HUDEP-2 (cell line): ENCODE measurements around the gene LONRF2.

Experiments
- DNase-seq, 76 experiments: peaks; one replicate each; lab custom pipeline; 2025; ENCODE audit not compliant: unreplicated experiment in 76 of 76; lab: John Stamatoyannopoulos, UW

Gene LONRF2

DNA sequence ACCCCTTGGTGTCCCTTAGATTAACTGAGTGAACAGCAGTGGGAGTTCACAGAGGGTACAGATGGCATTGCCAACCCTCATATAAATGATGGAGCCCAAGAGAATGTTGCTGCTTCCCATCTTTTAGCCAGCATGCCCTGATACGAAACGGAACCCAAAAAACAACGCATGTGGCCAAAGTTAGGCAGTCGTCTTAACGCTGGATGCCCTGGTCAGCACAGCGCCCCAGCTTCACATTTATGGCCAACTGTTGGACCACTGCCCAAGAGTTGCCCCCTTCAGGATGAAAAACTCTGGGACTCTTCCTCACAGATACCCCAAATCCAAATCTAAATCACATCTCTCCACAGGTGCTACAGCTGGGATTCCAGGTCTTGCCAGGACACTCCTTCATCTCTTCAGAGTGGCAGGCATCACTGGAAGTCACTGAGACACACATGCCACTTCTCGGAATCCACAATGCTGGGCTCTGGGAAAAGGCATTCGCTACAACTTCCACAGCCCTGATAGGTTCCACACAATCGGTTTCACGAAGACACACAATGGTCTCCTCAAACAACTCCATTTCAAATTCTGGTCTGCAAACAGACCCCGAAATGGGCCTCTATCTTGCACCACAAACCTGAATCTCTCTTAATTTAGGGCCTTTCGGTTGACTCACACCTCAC is 44.6 kb downstream of the LONRF2 start:
- DNase-seq = no peak

DNA sequence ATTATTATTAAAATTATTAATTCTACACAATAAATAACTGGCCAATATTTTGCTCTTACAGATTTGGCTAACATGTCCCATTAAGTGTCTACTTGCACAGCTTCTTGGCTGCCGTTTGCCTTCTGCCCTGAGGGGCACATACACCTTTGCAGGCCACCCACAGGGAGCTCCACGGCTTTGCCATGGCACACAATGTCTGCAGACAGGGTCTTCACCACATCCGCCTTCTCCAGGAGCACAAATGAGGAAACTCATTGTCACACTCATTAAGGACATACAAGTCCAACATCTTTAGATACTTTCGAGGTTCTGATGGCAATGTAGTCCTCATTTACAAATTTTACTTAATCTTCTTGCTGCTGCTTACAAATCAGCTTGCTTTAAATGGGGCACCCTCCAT is 45.6 kb downstream of the LONRF2 start:
- no peak for DNase-seq

DNA sequence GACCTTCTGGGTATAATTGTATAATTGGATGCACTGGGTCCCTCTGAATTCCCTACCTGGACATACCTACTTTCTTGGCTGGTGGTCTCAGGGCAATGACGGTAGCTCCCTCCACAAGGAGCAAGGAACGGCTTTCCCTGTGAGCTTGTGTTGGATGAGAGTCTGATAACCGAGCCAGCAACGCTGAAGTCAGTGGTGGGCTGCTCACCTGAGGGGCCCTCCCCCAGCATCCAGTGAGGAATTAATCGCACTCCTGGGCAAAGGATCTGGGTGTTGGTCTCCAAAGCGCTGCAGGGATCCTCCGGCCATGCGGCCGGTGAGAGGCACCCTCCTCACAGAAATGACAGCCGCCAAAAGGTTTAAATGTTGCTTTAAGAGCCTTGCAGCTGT is 47.1 kb downstream of the LONRF2 start:
- DNase-seq = no peak

DNA sequence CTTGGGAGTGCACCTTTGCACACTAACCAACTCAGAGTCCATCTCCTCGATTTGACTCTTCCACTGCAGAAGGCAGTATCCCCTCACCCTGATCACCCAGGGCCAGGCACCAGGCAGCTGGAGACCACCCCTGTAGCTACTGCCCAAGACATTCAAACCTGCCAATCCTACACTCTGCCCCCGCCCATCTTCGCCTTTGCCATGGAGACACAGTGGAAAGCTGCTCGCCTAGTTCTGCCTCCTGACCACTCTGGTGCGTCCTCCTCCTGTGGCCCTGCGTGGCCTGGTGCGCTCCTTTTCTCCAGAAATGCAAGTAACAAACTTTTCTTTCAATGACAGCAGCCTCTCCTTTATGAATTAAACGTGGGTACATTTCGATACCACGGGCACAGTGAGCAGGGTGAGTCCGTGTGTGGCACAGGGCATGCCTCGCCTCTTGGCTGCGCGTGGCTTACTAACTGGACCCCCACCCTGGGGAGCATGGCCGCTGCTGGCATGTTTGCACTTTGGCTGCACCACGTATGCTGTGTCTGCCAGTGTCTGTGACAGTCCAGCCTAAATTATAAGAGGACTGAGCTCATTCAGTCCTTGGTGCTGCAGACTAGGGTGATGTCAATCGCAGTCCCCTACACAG is 47.6 kb downstream of the LONRF2 start:
- no peak for DNase-seq

- DNase-seq = no peak
These were observed 48.2 kb downstream of the LONRF2 start for GRCh38 chr2:100274076-100274475.

DNA sequence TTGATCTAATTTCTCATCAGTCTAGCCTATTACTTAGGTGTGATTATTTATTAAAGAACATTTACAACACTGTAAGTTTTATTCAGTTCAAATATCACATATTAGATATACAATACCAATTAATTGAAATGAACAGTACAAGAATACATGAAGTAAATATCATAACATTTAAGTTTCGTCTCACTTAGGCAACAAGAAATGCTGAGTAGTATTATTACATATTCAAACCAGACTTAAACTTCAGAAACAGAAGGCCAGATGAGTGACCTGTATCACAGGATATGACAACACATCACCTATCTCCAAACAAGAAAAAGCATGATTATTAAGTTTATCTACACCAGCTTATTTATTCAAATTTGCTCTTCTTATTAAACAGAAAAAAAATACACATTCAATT is 48.9 kb downstream of the LONRF2 start:
- DNase-seq = no peak

DNA sequence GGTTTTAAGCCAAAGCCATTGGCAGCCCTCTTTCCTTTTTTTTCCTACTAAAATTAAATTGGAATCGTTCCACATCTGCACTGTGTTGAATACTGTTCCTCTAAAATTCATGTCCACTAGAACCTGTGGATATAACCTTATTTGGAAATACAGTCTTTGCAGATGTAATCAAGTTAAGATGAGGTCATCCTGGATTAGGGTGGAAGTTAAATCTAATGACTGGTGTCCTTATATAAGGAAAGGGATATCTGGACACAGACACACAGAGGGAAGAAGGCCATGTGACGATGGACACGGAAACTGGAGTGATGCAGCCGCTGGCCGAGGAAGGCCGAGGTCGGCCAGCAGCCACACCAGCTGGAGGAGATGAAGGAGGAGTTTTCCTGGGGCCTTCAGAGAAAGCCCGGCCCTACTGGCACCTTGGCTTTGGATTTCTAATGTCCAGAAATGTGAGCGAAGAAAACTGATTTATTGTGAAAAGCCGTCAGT is 49.4 kb downstream of the LONRF2 start:
- DNase-seq = no peak

DNA sequence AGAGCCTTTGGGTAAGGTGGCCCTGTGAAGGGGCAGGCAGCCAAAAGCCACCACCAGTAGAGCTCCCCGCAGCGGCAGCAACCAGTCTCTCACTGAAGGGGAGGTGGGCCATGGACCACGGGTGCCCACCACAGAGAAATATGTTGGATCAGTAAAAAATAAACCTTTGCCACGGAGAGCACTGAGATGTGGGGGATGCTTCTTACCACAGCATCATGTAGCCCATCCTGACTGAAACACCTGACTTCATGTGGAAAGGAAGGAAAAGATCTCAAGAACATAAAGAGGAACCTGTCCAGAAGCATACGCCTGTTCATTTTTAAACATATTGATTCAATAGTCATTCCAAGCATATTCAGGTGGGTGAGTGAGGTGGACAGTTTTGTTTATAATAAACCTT is 51.1 kb downstream of the LONRF2 start:
- DNase-seq = no peak

DNA sequence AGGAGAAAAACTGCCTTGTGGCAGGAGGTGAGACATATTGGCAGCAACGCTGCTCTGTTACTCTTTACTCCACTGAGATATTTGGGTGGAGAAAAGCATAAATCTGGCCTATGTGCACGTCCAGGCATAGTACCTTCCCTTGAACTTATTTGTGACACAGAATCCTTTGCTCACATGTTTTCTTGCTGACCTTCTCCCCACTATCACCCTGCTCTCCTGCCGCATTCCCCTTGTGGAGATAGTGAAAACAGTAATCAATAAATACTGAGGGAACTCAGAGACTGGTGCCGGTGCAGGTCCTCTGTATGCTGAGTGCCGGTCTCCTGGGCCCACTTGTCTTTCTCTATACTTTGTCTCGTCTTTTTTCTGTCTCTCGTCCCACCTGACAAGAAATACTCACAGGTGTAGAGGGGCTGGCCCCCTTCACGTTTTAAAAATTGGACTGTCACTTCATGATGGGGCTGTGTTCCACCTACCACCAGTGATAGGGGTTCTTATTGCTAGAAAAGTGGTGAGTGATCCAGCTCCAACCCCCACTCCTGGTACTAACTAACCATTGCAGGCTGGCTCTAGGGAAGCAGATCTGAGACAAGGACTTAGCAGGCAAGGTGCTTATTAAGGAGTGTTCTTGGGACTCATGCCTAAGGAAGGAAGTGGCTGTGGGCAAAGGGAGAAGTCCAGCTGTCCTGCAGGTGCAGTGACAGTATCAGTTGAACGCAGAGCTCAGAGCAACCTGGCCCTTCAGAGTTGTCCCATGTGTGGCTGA is 51.7 kb downstream of the LONRF2 start:
- no peak for DNase-seq

GRCh38 chr2:100269889-100270288 is 52.4 kb downstream of the LONRF2 start:
- no peak for DNase-seq

- no peak for DNase-seq
These were observed 53.3 kb downstream of the LONRF2 start for GRCh38 chr2:100268986-100269385.

DNA sequence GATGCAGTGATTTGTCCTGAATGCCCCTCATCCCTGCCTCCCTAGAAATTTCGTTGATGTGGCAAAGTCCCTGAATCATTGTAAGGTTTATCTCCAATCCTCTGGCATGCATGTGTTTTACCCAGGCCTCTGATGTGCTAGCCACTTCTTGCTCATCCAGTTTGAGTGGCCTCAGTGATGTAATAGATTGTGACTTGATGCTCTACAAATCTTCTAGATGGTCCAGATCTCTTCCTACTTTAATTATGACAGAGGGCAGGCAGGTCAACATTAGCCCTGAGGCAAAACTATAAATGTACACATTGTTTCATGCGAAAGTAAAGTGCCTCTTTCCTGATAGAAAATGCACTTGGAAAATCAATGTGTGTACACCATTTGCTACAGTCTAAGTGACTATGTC is 54.5 kb downstream of the LONRF2 start:
- no peak for DNase-seq

DNA sequence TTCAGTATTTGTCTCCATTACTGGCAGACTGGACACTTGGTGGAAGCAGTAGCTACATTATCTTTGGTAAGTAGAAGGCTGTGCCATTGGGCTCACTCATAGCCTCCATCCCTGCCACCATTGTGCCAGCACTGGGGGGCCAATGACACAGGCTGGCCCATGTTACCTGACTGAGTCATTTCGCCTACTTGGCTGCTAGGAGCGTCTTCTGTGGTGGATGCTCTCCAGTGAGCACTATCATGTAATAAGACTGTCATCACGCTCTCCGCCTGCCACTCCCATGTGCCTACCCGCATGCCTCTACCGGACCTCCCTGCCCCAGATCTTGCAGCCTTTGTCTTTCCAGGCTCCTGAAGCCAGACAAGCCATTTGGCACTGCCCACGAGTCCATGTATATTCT is 56.2 kb downstream of the LONRF2 start:
- DNase-seq = no peak

DNA sequence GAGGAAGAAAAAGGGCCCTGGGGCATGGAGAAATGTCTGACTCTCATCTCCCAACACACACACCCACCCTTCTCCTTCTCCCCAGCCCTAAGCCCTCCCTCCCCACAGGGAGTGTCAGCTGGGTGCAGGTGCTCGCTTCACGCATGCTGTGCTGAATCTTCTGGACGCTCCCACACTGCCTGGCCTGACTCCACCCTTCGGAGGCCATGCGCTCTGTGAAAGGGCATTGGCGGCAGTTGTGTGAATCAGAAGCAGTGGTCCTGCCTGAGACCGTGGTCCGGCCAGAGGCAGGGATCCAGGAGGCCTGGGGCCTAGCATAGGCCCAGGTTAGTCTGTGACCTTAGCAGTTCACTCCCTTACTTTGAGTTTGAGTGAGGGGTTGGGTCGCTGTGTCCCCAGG is 57.1 kb downstream of the LONRF2 start:
- DNase-seq = no peak

DNA sequence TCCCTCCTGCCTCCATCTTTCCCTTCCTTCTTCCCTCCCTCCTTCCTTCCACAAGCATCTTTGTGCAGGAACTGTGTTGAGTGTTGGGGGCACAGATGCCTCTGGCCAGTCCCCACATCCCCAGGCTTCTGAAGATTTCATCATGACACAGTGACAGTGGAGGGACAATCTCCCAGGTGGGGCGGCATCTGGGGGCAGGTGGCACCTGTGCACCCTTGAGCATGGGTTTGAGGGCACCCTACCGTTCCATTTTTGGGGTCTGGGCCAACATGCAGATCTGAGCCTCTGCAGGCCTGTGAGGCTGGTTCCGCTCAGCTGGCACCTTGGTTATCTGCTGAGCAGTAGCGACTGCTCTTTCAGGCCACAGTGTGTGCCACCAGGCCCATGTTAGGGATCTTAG is 57.6 kb downstream of the LONRF2 start:
- no peak for DNase-seq

GRCh38 chr2:100264121-100264520 is 58.2 kb downstream of the LONRF2 start:
- DNase-seq = no peak

DNA sequence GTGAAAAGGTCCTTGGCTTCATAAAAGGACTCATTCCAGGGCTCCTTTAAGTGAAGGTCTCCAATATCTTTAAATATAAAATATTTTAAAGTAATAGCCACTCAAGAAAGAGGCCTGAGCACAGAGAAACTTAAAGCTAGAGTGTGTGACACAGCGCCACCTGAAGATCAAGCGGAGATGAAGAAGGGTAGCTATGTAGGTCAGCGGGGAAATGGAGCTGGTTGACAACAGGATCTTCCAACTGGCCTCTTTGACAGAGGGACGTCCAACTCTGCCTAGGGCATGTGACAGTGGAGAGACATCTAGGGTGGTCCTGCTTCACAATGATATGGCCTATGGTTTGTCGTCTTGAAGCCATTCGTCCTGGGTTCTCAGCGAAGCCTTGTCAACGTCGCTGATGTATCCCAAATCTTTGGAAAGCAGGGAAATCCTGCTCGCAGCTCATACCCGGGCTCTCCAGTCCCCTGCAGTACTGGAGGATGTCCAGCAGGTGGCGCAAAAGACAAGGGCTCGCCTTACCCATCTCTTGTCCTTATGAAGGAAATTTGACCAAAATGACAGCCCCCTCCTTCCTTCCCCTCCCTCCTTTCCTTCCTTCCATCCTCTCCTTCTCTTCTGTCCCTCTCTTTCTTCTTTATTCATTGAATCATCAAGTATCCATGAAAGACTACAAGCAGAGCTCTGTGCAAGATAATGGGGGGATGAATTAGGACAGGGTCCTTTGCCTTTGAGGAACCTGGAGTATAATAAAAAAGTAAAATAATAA is 59.6 kb downstream of the LONRF2 start:
- DNase-seq = peak in 57 of 76 experiments; percentile 6 to 74 (median 36)

- no peak for DNase-seq
These were observed 60.3 kb downstream of the LONRF2 start for GRCh38 chr2:100262046-100262445.

- DNase-seq = peak in 40 of 76 experiments; percentile 3 to 66 (median 29)
These were observed 61.3 kb downstream of the LONRF2 start for GRCh38 chr2:100260712-100261620.

DNA sequence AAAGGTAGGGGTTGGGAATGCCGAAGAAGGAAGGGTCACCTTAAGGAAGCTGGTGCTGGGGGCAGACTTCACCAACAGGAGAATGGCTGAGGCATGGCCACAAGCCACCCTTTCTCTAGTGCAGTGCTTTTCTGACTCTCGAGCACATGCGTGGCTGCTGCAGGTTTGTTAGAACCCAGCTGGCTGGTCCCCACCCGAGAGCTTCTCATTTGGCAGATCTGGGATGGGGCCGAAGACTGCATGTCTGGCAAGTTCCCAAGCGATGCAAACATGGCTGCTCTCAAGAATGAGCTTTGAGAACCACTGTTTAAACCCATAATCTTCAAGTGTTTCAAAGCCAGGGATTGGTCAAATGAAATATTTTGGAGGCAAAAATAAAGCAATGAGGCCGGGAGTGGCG is 63.2 kb downstream of the LONRF2 start:
- DNase-seq = no peak
